Panc1 (cell line): ENCODE data around the gene AADAT. TPM values are rescaled to one million over a fixed set of nuclear protein-coding genes. Genes with fewer than 3 reads are reported as not detected.
A peak's percentile ranks its signal among the peaks of the same experiment; 100 is the strongest.

Experiments
- ATAC-seq: fragments of 200-7000 bp; cut with Tn5 transposase; 2 replicates; pipeline ENCODE4 v1.9.1; 2020; ENCODE audit warnings: mild to moderate bottlenecking, moderate library complexity
- BruUV-seq: library from RNA; stranded (reverse); fragments of 400-500 nt; replicated peaks from 2 replicates; lab custom pipeline; 2021; lab: Mats Ljungman, UMichigan
- CTCF ChIA-PET: fragments of 300-600 bp; sonication (Branson Sonifier 250); formaldehyde crosslinking; loops from one replicate; lab custom pipeline; 2022; ENCODE audit warnings: antibody characterized with exemption; lab: Charles Lee
- POLR2A ChIA-PET: fragments of 300-600 bp; sonication (Branson Sonifier 250); formaldehyde crosslinking; loops from one replicate; lab custom pipeline; 2022; ENCODE audit warnings: antibody characterized with exemption; lab: Charles Lee
- DNase-seq: peaks from one replicate; pipeline ENCODE4 v3.0.0-alpha.2; 2010; ENCODE audit warnings: low read depth, low spot score
- H3K27ac ChIP-seq: 2 replicates; pipeline ENCODE4 v1.5.1; 2011; ENCODE audit warnings: mild to moderate bottlenecking, low read length, inconsistent platforms
- H3K27me3 ChIP-seq: fragments of 200-500 bp; sonication (Bioruptor generic); 2 replicates; pipeline ENCODE4 v1.6.0; 2014; ENCODE audit warnings: low read length, inconsistent platforms; ENCODE audit not compliant: control insufficient read depth, insufficient read depth
- H3K36me3 ChIP-seq: fragments of 200-500 bp; sonication (Bioruptor generic); 2 replicates; pipeline ENCODE4 v1.5.1; 2014; ENCODE audit warnings: inconsistent platforms, mild to moderate bottlenecking, low read length, moderate library complexity; ENCODE audit not compliant: control insufficient read depth, insufficient read depth
- H3K4me1 ChIP-seq: 2 replicates; pipeline ENCODE4 v1.5.1; 2011; ENCODE audit warnings: inconsistent platforms, mild to moderate bottlenecking, low read length, moderate library complexity; ENCODE audit not compliant: control insufficient read depth, insufficient read depth
- H3K4me3 ChIP-seq, 2 experiments: 2 replicates each; pipeline ENCODE4 v1.5.1; 2011 to 2012; ENCODE audit warnings: low read depth in 2 of 2, low read length in 2 of 2, mild to moderate bottlenecking in 2 of 2, inconsistent platforms in 1 of 2, moderate library complexity in 1 of 2
- H3K9me3 ChIP-seq: fragments of 200-500 bp; sonication (Bioruptor generic); 2 replicates; pipeline ENCODE4 v1.5.1; 2014; ENCODE audit warnings: low read depth, mild to moderate bottlenecking, inconsistent platforms, low read length, moderate library complexity; ENCODE audit not compliant: control insufficient read depth, insufficient read depth
- POLR2AphosphoS5 ChIP-seq: IDR thresholded peaks from 2 replicates; pipeline ENCODE4 v1.6.1; 2012; ENCODE audit warnings: mild to moderate bottlenecking, low read depth, low read length, moderate library complexity
- SIN3A ChIP-seq: IDR thresholded peaks from 2 replicates; pipeline ENCODE4 v1.6.1; 2012; ENCODE audit warnings: low read depth, mild to moderate bottlenecking, low read length, moderate library complexity, borderline replicate concordance; ENCODE audit not compliant: insufficient read depth
- TCF7L2 ChIP-seq: IDR thresholded peaks from 2 replicates; pipeline ENCODE4 v1.6.1; 2011; ENCODE audit warnings: mild to moderate bottlenecking, low read depth, low read length, inconsistent platforms
- in situ Hi-C: cut with HindIII; loops from 2 replicates; pipeline ENCODE4 v1.10.0; 2016; ENCODE audit warnings: low sequenced_read_pairs, low pct_unique_long_range_greater_than_20kb
- intact Hi-C: fragments of 100-400 bp; cut with micrococcal nuclease; formaldehyde crosslinking; loops from one replicate; pipeline ENCODE4 v1.10.0; 2022; ENCODE audit not compliant: unreplicated experiment
- total RNA-seq: library from RNA; stranded (reverse); gene quantifications from one replicate; pipeline ENCODE4 v1.2.1, GENCODE V29; 2021; ENCODE audit not compliant: unreplicated experiment
- TF ChIP-seq, protein P1 (sequence below): fragments of 450-650 bp; IDR thresholded peaks from 2 replicates; pipeline ENCODE4 v1.5.1; 2017; ENCODE audit warnings: mild to moderate bottlenecking
- TF ChIP-seq, protein P2 (sequence below), 2 experiments: IDR thresholded peaks; 2 replicates each; pipeline ENCODE4 v1.6.1; 2011 to 2012; ENCODE audit warnings: low read depth in 2 of 2, control low read depth in 1 of 2, low read length in 1 of 2, mild to moderate bottlenecking in 1 of 2, moderate library complexity in 1 of 2; ENCODE audit not compliant: insufficient read depth in 1 of 2

Gene AADAT
- total RNA-seq, 1 experiment from 2014 or later: 2.8 TPM

DNA sequence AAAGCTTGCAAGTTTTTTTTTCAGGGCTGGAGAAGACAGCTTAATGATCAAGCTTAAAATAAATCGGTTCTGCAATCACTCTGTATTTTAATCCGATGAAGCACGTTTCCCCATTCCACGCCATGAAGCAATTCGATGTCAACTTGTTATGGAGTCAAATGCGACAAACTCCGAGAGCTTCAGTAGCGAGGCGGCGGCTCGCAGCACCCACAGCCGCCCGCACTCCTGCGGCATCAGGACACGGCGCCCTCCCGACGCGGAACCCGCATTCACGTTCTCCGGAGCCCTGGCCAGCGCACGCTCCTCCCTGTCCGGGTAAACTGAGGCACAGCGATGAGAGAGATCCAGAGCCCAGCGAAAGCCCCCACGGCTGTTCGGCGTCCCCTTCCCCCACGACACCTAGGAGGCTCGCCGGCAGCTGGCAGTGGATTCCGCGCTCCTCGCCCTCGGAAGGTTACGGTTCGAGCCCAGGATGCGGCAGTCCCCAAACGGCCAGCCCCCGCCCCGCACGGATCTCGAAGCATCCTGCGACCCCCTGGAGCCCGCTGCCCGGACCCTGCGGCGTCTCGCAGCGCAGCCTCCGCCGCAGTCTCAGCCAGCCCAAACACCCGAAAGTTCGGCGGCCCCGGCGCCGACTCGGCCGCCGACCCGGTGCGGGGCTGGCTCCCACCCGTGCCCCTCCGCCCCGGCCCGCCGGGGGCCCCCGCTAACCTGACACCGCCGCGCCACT, 64.1 kb downstream of the AADAT start:
- ATAC-seq: peak; percentile 15
- intact Hi-C loops: loop anchor here (10.0 kb wide), 1 partner anchor 421 kb away; no protein-coding TSS in a partner anchor
- in situ Hi-C loops: loop anchor here (25.0 kb wide), 1 partner anchor 213 kb away; no protein-coding TSS in a partner anchor
- Histone ChIP-seq H3K27me3 (no peaks in the 10 kb centered on the region), H3K9me3 (no peaks in the 10 kb centered on the region), H3K27ac (no peak overlapping the region; the same call in 1 of the 2 replicates), H3K36me3 (no peaks in the 10 kb centered on the region), H3K4me3 (peak overlapping the region; percentile 58 to 78), H3K4me1 (no peaks in the 10 kb centered on the region)
- DNase-seq: no peak
- BruUV-seq: no TSS peak
- POLR2A ChIA-PET: no interaction called here
- CTCF ChIA-PET: no interaction called here
- TF ChIP-seq, protein P1, sequence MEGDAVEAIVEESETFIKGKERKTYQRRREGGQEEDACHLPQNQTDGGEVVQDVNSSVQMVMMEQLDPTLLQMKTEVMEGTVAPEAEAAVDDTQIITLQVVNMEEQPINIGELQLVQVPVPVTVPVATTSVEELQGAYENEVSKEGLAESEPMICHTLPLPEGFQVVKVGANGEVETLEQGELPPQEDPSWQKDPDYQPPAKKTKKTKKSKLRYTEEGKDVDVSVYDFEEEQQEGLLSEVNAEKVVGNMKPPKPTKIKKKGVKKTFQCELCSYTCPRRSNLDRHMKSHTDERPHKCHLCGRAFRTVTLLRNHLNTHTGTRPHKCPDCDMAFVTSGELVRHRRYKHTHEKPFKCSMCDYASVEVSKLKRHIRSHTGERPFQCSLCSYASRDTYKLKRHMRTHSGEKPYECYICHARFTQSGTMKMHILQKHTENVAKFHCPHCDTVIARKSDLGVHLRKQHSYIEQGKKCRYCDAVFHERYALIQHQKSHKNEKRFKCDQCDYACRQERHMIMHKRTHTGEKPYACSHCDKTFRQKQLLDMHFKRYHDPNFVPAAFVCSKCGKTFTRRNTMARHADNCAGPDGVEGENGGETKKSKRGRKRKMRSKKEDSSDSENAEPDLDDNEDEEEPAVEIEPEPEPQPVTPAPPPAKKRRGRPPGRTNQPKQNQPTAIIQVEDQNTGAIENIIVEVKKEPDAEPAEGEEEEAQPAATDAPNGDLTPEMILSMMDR: no peak
- TF ChIP-seq TCF7L2 (no peak), SIN3A (no peak), POLR2AphosphoS5 (no peak)
- TF ChIP-seq, protein P2, sequence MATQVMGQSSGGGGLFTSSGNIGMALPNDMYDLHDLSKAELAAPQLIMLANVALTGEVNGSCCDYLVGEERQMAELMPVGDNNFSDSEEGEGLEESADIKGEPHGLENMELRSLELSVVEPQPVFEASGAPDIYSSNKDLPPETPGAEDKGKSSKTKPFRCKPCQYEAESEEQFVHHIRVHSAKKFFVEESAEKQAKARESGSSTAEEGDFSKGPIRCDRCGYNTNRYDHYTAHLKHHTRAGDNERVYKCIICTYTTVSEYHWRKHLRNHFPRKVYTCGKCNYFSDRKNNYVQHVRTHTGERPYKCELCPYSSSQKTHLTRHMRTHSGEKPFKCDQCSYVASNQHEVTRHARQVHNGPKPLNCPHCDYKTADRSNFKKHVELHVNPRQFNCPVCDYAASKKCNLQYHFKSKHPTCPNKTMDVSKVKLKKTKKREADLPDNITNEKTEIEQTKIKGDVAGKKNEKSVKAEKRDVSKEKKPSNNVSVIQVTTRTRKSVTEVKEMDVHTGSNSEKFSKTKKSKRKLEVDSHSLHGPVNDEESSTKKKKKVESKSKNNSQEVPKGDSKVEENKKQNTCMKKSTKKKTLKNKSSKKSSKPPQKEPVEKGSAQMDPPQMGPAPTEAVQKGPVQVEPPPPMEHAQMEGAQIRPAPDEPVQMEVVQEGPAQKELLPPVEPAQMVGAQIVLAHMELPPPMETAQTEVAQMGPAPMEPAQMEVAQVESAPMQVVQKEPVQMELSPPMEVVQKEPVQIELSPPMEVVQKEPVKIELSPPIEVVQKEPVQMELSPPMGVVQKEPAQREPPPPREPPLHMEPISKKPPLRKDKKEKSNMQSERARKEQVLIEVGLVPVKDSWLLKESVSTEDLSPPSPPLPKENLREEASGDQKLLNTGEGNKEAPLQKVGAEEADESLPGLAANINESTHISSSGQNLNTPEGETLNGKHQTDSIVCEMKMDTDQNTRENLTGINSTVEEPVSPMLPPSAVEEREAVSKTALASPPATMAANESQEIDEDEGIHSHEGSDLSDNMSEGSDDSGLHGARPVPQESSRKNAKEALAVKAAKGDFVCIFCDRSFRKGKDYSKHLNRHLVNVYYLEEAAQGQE (IDR thresholded peaks at IDR 0.05; ENCODE audit: insufficient read depth in 1 of 2, low read depth in 2 of 2, low read length in 1 of 2): no peak

GRCh38 chr4:170022211-170022610, 67.5 kb downstream of the AADAT start:
- Histone ChIP-seq H3K27ac (no peak overlapping the region), H3K4me3 (no peak overlapping the region), H3K9me3 (no peaks in the 10 kb centered on the region), H3K4me1 (no peaks in the 10 kb centered on the region), H3K27me3 (no peaks in the 10 kb centered on the region), H3K36me3 (no peaks in the 10 kb centered on the region)
- TF ChIP-seq SIN3A: no peak
- TF ChIP-seq, protein P2 (IDR thresholded peaks at IDR 0.05; ENCODE audit: insufficient read depth in 1 of 2, low read depth in 2 of 2, low read length in 1 of 2): no peak
- no peak for TF ChIP-seq TCF7L2
- TF ChIP-seq, protein P1: no peak
- no peak for TF ChIP-seq POLR2AphosphoS5
- ATAC-seq (no peak), DNase-seq (no peak)
- intact Hi-C loops (loop anchor here (10.0 kb wide), 1 partner anchor 417 kb away; no protein-coding TSS in a partner anchor), in situ Hi-C loops (no loop called here)
- BruUV-seq: no TSS peak
- POLR2A ChIA-PET: no interaction called here
- CTCF ChIA-PET: no interaction called here
